Effector memory CD8-positive, alpha-beta T cell (primary cell): Measurements from ENCODE around the gene CRYBB1.
A peak's percentile ranks its signal among the peaks of the same experiment; 100 is the strongest.
"Not testable (repeated sequence)": the region's sequence is repeated elsewhere in the genome, so short reads cannot be mapped to it uniquely, and the experiment has no call there.

Source experiments
- ATAC-seq: fragments of 150-1000 bp; cut with Tn5 transposase; replicated peaks from 2 replicates; pipeline ENCODE4 v1.10.0; 2021; ENCODE audit warnings: mild to moderate bottlenecking, moderate library complexity
- DNase-seq, 3 experiments: peaks; one replicate each; pipeline ENCODE4 v3.0.0; 2021
- H3K27ac Mint-ChIP-seq, 2 donors: one replicate each; pipeline ENCODE4 v1.8.0; 2022; ENCODE audit warnings: mild to moderate bottlenecking in 2 of 2, mixed read lengths in 2 of 2, moderate library complexity in 2 of 2
- H3K27me3 Mint-ChIP-seq, 2 donors: one replicate each; pipeline ENCODE4 v1.8.0; 2022; ENCODE audit warnings: mixed read lengths in 2 of 2
- H3K36me3 Mint-ChIP-seq: one replicate; pipeline ENCODE4 v1.8.0; 2022; ENCODE audit warnings: mild to moderate bottlenecking, moderate library complexity, mixed read lengths; ENCODE audit not compliant: insufficient read depth
- H3K4me1 Mint-ChIP-seq, 2 donors: one replicate each; pipeline ENCODE4 v1.8.0; 2022; ENCODE audit warnings: low read depth in 2 of 2, mixed read lengths in 2 of 2
- H3K4me3 Mint-ChIP-seq, 2 donors: one replicate each; pipeline ENCODE4 v1.8.0; 2022; ENCODE audit warnings: mild to moderate bottlenecking in 2 of 2, mixed read lengths in 2 of 2, moderate library complexity in 2 of 2
- H3K9me3 Mint-ChIP-seq, 2 donors: one replicate each; pipeline ENCODE4 v1.8.0; 2022; ENCODE audit warnings: mixed read lengths in 2 of 2

CRYBB1 gene

GRCh38 chr22:26629988-26630761 lies 12.3 kb upstream of the CRYBB1 start:
- Mint-ChIP-seq H3K36me3 (no peaks in the 10 kb centered on the region), H3K4me3 (no peak overlapping the region), H3K27me3 (no peaks in the 10 kb centered on the region), H3K4me1 (peaks cover 13 to 29% of the 10 kb centered on the region in 2 donors), H3K9me3 (no peaks in the 10 kb centered on the region), H3K27ac (no peak overlapping the region)
- ATAC-seq (no peak), DNase-seq (no peak)

- peaks cover 17% of the 10 kb centered on the region in 2 donors for H3K4me1 Mint-ChIP-seq
- peaks cover 0 to 6% of the 10 kb centered on the region in 2 donors for H3K9me3 Mint-ChIP-seq
- no peak overlapping the region for H3K27ac Mint-ChIP-seq
- H3K36me3 Mint-ChIP-seq, result no peaks in the 10 kb centered on the region
- DNase-seq (no peak), ATAC-seq (no peak)
- H3K27me3 Mint-ChIP-seq, result no peaks in the 10 kb centered on the region
- no peak overlapping the region for H3K4me3 Mint-ChIP-seq
These were observed 7.0 kb upstream of the CRYBB1 start for GRCh38 chr22:26624803-26625202.

GRCh38 chr22:26623984-26624383 lies 6.2 kb upstream of the CRYBB1 start:
- ATAC-seq (no peak), DNase-seq (no peak)
- no peaks in the 10 kb centered on the region for H3K27me3 Mint-ChIP-seq
- H3K36me3 Mint-ChIP-seq, result no peaks in the 10 kb centered on the region
- peaks cover 0 to 6% of the 10 kb centered on the region in 2 donors for H3K9me3 Mint-ChIP-seq
- peak overlapping the region in 1 of 2 donors; percentile 2 for H3K27ac Mint-ChIP-seq
- H3K4me1 Mint-ChIP-seq, result peaks cover 18% of the 10 kb centered on the region in 2 donors
- no peak overlapping the region for H3K4me3 Mint-ChIP-seq

- peak within 1 kb of the TSS; percentile 41 to 53 for H3K27ac Mint-ChIP-seq
These were observed 3.8 kb upstream of the CRYBB1 start, which contains the start of gene CRYBA4 for GRCh38 chr22:26621663-26622062. Gene CRYBA4, plus strand, starts transcription at chr22:26621963. Its CDS starts 634 bp downstream, at chr22:26622597.

GRCh38 chr22:26620197-26620596 lies 2.4 kb upstream of the CRYBB1 start:
- peaks cover 20 to 28% of the 10 kb centered on the region in 2 donors for H3K4me1 Mint-ChIP-seq
- ATAC-seq (no peak), DNase-seq (no peak)
- peak overlapping the region in 1 of 2 donors; percentile 78 for H3K27ac Mint-ChIP-seq
- H3K9me3 Mint-ChIP-seq, result peaks cover 0 to 6% of the 10 kb centered on the region in 2 donors
- H3K36me3 Mint-ChIP-seq, result no peaks in the 10 kb centered on the region
- H3K27me3 Mint-ChIP-seq, result no peaks in the 10 kb centered on the region
- no peak overlapping the region for H3K4me3 Mint-ChIP-seq

More at GRCh38 chr22:26621663-26622062, 3.8 kb upstream of the CRYBB1 start, which contains the start of gene CRYBA4:
- Mint-ChIP-seq H3K4me3 (no peak within 1 kb of the TSS), H3K4me1 (peaks cover 14% of the 10 kb centered on the region in 2 donors), H3K9me3 (peaks cover 0 to 6% of the 10 kb centered on the region in 2 donors), H3K27me3 (no peaks in the 10 kb centered on the region), H3K36me3 (no peaks in the 10 kb centered on the region)
- ATAC-seq, result no peak
- no peak for DNase-seq

- Mint-ChIP-seq H3K27me3 (no peaks in the 10 kb centered on the region), H3K4me1 (peaks cover 21 to 29% of the 10 kb centered on the region in 2 donors), H3K4me3 (no peak overlapping the region), H3K36me3 (no peaks in the 10 kb centered on the region), H3K27ac (peak overlapping the region in 1 of 2 donors; percentile 78), H3K9me3 (peaks cover 0 to 6% of the 10 kb centered on the region in 2 donors)
- ATAC-seq, result no peak
- DNase-seq, result no peak
These were observed 1.7 kb upstream of the CRYBB1 start for GRCh38 chr22:26619510-26619909.

GRCh38 chr22:26618455-26618854 lies 628 bp upstream of the CRYBB1 start:
- Mint-ChIP-seq H3K4me1 (peaks cover 21 to 29% of the 10 kb centered on the region in 2 donors), H3K27ac (peak overlapping the region; percentile 36 to 62), H3K36me3 (no peaks in the 10 kb centered on the region), H3K27me3 (no peaks in the 10 kb centered on the region), H3K9me3 (no peaks in the 10 kb centered on the region), H3K4me3 (no peak overlapping the region)
- no peak for DNase-seq
- no peak for ATAC-seq

- H3K9me3 Mint-ChIP-seq, result no peaks in the 10 kb centered on the region
- DNase-seq (no peak), ATAC-seq (no peak)
- no peak overlapping the region for H3K4me3 Mint-ChIP-seq
- H3K4me1 Mint-ChIP-seq, result peaks cover 24 to 40% of the 10 kb centered on the region in 2 donors
- H3K27me3 Mint-ChIP-seq, result no peaks in the 10 kb centered on the region
- no peaks in the 10 kb centered on the region for H3K36me3 Mint-ChIP-seq
- peak overlapping the region in 1 of 2 donors; percentile 62 for H3K27ac Mint-ChIP-seq
These were observed 1.2 kb downstream of the CRYBB1 start for GRCh38 chr22:26616650-26617049.

GRCh38 chr22:26615830-26616435 lies 1.9 kb downstream of the CRYBB1 start:
- Mint-ChIP-seq H3K9me3 (no peaks in the 10 kb centered on the region), H3K36me3 (no peaks in the 10 kb centered on the region), H3K4me1 (peaks cover 25 to 40% of the 10 kb centered on the region in 2 donors), H3K4me3 (no peak overlapping the region), H3K27me3 (no peaks in the 10 kb centered on the region), H3K27ac (no peak overlapping the region)
- no peak for ATAC-seq
- DNase-seq, result no peak

GRCh38 chr22:26615149-26615548 lies 2.7 kb downstream of the CRYBB1 start:
- ATAC-seq (peak; percentile 28), DNase-seq (no peak)
- Mint-ChIP-seq H3K27me3 (no peaks in the 10 kb centered on the region), H3K4me3 (no peak overlapping the region), H3K36me3 (no peaks in the 10 kb centered on the region), H3K27ac (no peak overlapping the region), H3K4me1 (peaks cover 33 to 48% of the 10 kb centered on the region in 2 donors), H3K9me3 (no peaks in the 10 kb centered on the region)

- Mint-ChIP-seq H3K9me3 (no peaks in the 10 kb centered on the region), H3K36me3 (no peaks in the 10 kb centered on the region), H3K27ac (peak overlapping the region in 1 of 2 donors; percentile 47), H3K4me3 (no peak overlapping the region), H3K27me3 (no peaks in the 10 kb centered on the region), H3K4me1 (peaks cover 38 to 55% of the 10 kb centered on the region in 2 donors)
- no peak for DNase-seq
- ATAC-seq, result no peak
These were observed 3.5 kb downstream of the CRYBB1 start for GRCh38 chr22:26614322-26614721.

GRCh38 chr22:26613753-26614152 lies 4.1 kb downstream of the CRYBB1 start:
- H3K36me3 Mint-ChIP-seq, H3K27me3 Mint-ChIP-seq, ATAC-seq, H3K9me3 Mint-ChIP-seq, DNase-seq, H3K4me3 Mint-ChIP-seq: not testable (repeated sequence)
- peak overlapping the region in 1 of 2 donors; percentile 47 for H3K27ac Mint-ChIP-seq
- peaks cover 41 to 57% of the 10 kb centered on the region in 2 donors for H3K4me1 Mint-ChIP-seq

- ATAC-seq, result no peak
- Mint-ChIP-seq H3K9me3 (no peaks in the 10 kb centered on the region), H3K4me3 (no peak overlapping the region), H3K27ac (peak overlapping the region in 1 of 2 donors; percentile 61), H3K27me3 (no peaks in the 10 kb centered on the region), H3K36me3 (no peaks in the 10 kb centered on the region), H3K4me1 (peaks cover 40 to 57% of the 10 kb centered on the region in 2 donors)
- no peak for DNase-seq
These were observed 5.2 kb downstream of the CRYBB1 start for GRCh38 chr22:26612652-26613051.

- no peak for DNase-seq
- no peak for ATAC-seq
- peak overlapping the region; percentile 73 to 79 for H3K4me3 Mint-ChIP-seq
- H3K27ac Mint-ChIP-seq, result peak overlapping the region; percentile 64 to 92
- no peaks in the 10 kb centered on the region for H3K27me3 Mint-ChIP-seq
- no peaks in the 10 kb centered on the region for H3K36me3 Mint-ChIP-seq
- no peaks in the 10 kb centered on the region for H3K9me3 Mint-ChIP-seq
- peaks cover 32 to 45% of the 10 kb centered on the region in 2 donors for H3K4me1 Mint-ChIP-seq
These were observed 6.8 kb downstream of the CRYBB1 start for GRCh38 chr22:26610996-26611395.
